HG02642 (cell line): ENCODE results near the gene TRIP10.

ENCODE experiments used
- ATAC-seq: cut with Tn5 transposase; IDR thresholded peaks from one replicate; pipeline ENCODE4 v1.9.1; 2021; ENCODE audit warnings: mild to moderate bottlenecking; ENCODE audit not compliant: unreplicated experiment, poor library complexity

The TRIP10 gene

GRCh38 chr19:6710273-6711077 lies 29.0 kb upstream of the TRIP10 start:
- ATAC-seq, result no peak

GRCh38 chr19:6711078-6711361 lies 28.5 kb upstream of the TRIP10 start:
- ATAC-seq, result no peak

- ATAC-seq, result no peak
Observed at GRCh38 chr19:6711605-6712004, 27.9 kb upstream of the TRIP10 start.

GRCh38 chr19:6712231-6712630 lies 27.2 kb upstream of the TRIP10 start:
- no peak for ATAC-seq

GRCh38 chr19:6712692-6713670 lies 26.5 kb upstream of the TRIP10 start:
- ATAC-seq, result no peak

GRCh38 chr19:6713773-6714692 lies 25.4 kb upstream of the TRIP10 start:
- ATAC-seq, result no peak

GRCh38 chr19:6714749-6715555 lies 24.5 kb upstream of the TRIP10 start:
- ATAC-seq, result no peak

- ATAC-seq, result no peak
Observed at GRCh38 chr19:6716610-6716970, 22.9 kb upstream of the TRIP10 start.

GRCh38 chr19:6717036-6717435 lies 22.4 kb upstream of the TRIP10 start:
- ATAC-seq, result no peak

- ATAC-seq, result no peak
Observed at GRCh38 chr19:6717441-6717971, 22.0 kb upstream of the TRIP10 start.

GRCh38 chr19:6718111-6718740 lies 21.3 kb upstream of the TRIP10 start:
- ATAC-seq, result no peak

- no peak for ATAC-seq
Observed at GRCh38 chr19:6718741-6719539, 20.5 kb upstream of the TRIP10 start.

GRCh38 chr19:6719540-6719861 lies 20.0 kb upstream of the TRIP10 start:
- no peak for ATAC-seq

- no peak for ATAC-seq
Observed at GRCh38 chr19:6719992-6720368, 19.5 kb upstream of the TRIP10 start.

GRCh38 chr19:6720369-6721137 lies 18.9 kb upstream of the TRIP10 start, which contains the start of gene C3:
C3 (minus strand) TSS chr19:6720650; CDS start chr19:6720589, 61 bp downstream.
- ATAC-seq, result no peak

- ATAC-seq, result no peak
Observed at GRCh38 chr19:6721138-6721474, 18.4 kb upstream of the TRIP10 start.

GRCh38 chr19:6721773-6722172 lies 17.7 kb upstream of the TRIP10 start:
- ATAC-seq, result no peak
